Ascending aorta (tissue), 2 donors: ENCODE results near the gene GSTM1. TPM values are rescaled to one million over a fixed set of nuclear protein-coding genes. Genes with fewer than 3 reads are reported as not detected.
"Not testable (repeated sequence)": the region's sequence is repeated elsewhere in the genome, so short reads cannot be mapped to it uniquely, and the experiment has no call there.

Source experiments
- DNase-seq, 2 donors: peaks; one replicate each; pipeline ENCODE4 v3.0.0-alpha.2; 2019; ENCODE audit warnings: low spot score in 2 of 2
- H3K27ac ChIP-seq, 2 donors: fragments of 200-600 bp; sonication (generic); one replicate each; pipeline ENCODE4 v1.5.1; 2016 to 2017; ENCODE audit warnings: mild to moderate bottlenecking in 1 of 2
- H3K27me3 ChIP-seq: fragments of 200-600 bp; sonication (generic); one replicate; pipeline ENCODE4 v1.5.1; 2017
- H3K36me3 ChIP-seq, 2 donors: fragments of 200-600 bp; sonication (generic); one replicate each; pipeline ENCODE4 v1.5.1; 2016
- H3K4me1 ChIP-seq, 2 donors: fragments of 200-600 bp; sonication (generic); one replicate each; pipeline ENCODE4 v1.5.1; 2016 to 2017; ENCODE audit warnings: mild to moderate bottlenecking in 1 of 2
- H3K4me3 ChIP-seq, 2 donors: fragments of 200-600 bp; sonication (generic); one replicate each; pipeline ENCODE4 v1.5.1; 2016 to 2017; ENCODE audit warnings: mild to moderate bottlenecking in 1 of 2
- H3K9me3 ChIP-seq, 2 donors: fragments of 200-600 bp; sonication (generic); one replicate each; pipeline ENCODE4 v1.5.1; 2016
- CTCF ChIP-seq, 3 experiments: fragments of 200-600 bp in 2 of 3; fragments of 450-650 bp in 1 of 3; sonication (generic) in 2 of 3; IDR thresholded peaks; one replicate each; pipeline ENCODE4 v1.5.1; 2016 to 2019; ENCODE audit warnings: antibody characterized with exemption in 3 of 3, mild to moderate bottlenecking in 1 of 3, moderate library complexity in 1 of 3
- intact Hi-C: fragments of 100-400 bp; cut with DNase I; formaldehyde crosslinking; loops from one replicate; pipeline ENCODE4 v1.15.1; 2023
- total RNA-seq: library from RNA; depleted of rRNA; stranded (reverse); fragments of >200 nt; gene quantifications from one replicate; pipeline ENCODE4 v1.1.0, GENCODE V29; 2016

GSTM1 gene
- total RNA-seq, 1 donor from 2014 or later, result 89.4 TPM

- Histone ChIP-seq H3K4me1 (no peaks in the 10 kb centered on the region), H3K4me3 (no peak overlapping the region), H3K9me3 (no peaks in the 10 kb centered on the region), H3K36me3 (peaks cover 0 to 7% of the 10 kb centered on the region in 2 donors), H3K27ac (no peak overlapping the region), H3K27me3 (no peaks in the 10 kb centered on the region)
- intact Hi-C loops, result no loop called here
- TF ChIP-seq CTCF (IDR thresholded peaks at IDR 0.05), result no peak
- no peak for DNase-seq
Measured at GRCh38 chr1:109661391-109661790, 26.2 kb upstream of the GSTM1 start.

- Histone ChIP-seq H3K9me3 (no peaks in the 10 kb centered on the region), H3K27ac (no peak overlapping the region), H3K4me3 (no peak overlapping the region), H3K4me1 (peaks cover 0 to 5% of the 10 kb centered on the region in 2 donors), H3K27me3 (no peaks in the 10 kb centered on the region), H3K36me3 (no peaks in the 10 kb centered on the region)
- DNase-seq, result no peak
- no peak for TF ChIP-seq CTCF (IDR thresholded peaks at IDR 0.05)
- intact Hi-C loops, result no loop called here
Measured at GRCh38 chr1:109664671-109665070, 22.9 kb upstream of the GSTM1 start.

- H3K4me1 ChIP-seq, result peaks cover 0 to 5% of the 10 kb centered on the region in 2 donors
- TF ChIP-seq CTCF (IDR thresholded peaks at IDR 0.05), result no peak
- H3K27me3 ChIP-seq, result no peaks in the 10 kb centered on the region
- peak; percentile 80 to 97 for DNase-seq
- no peaks in the 10 kb centered on the region for H3K9me3 ChIP-seq
- H3K36me3 ChIP-seq, result peaks cover under 1 to 11% of the 10 kb centered on the region in 2 donors
- peak within 1 kb of the TSS; percentile 22 to 28 for H3K27ac ChIP-seq
- intact Hi-C loops, result loop anchor here (1.0 kb wide), 1 partner anchor 11 kb away; the partner anchor contains the start of gene GSTM4
- H3K4me3 ChIP-seq, result peak within 1 kb of the TSS; percentile 59 to 66
Measured at GRCh38 chr1:109667452-109668122, 20.0 kb upstream of the GSTM1 start, which contains the start of gene GSTM2. GSTM2 (plus strand) TSS chr1:109668057; CDS start chr1:109668116, 59 bp downstream.

GRCh38 chr1:109668123-109668775, 19.4 kb upstream of the GSTM1 start:
- DNase-seq, result no peak
- H3K4me1 ChIP-seq, result peaks cover 0 to 5% of the 10 kb centered on the region in 2 donors
- no peaks in the 10 kb centered on the region for H3K27me3 ChIP-seq
- peak overlapping the region; percentile 14 to 22 for H3K27ac ChIP-seq
- no peaks in the 10 kb centered on the region for H3K9me3 ChIP-seq
- H3K36me3 ChIP-seq, result peaks cover 7 to 11% of the 10 kb centered on the region in 2 donors
- H3K4me3 ChIP-seq, result peak overlapping the region; percentile 59 to 66
- TF ChIP-seq CTCF (IDR thresholded peaks at IDR 0.05), result no peak
- intact Hi-C loops, result loop anchor here (1.0 kb wide), 1 partner anchor 12 kb away; the partner anchor contains the start of gene GSTM4

- no peak for DNase-seq
- no peak for TF ChIP-seq CTCF (IDR thresholded peaks at IDR 0.05)
- no peak overlapping the region for H3K4me3 ChIP-seq
Measured at GRCh38 chr1:109669246-109669948, 18.2 kb upstream of the GSTM1 start.

GRCh38 chr1:109669949-109670302, 17.7 kb upstream of the GSTM1 start:
- H3K27ac ChIP-seq, H3K4me3 ChIP-seq, H3K9me3 ChIP-seq, H3K4me1 ChIP-seq, H3K27me3 ChIP-seq, intact Hi-C loops, DNase-seq: not testable (repeated sequence)
- peaks cover 7 to 18% of the 10 kb centered on the region in 2 donors for H3K36me3 ChIP-seq

More at GRCh38 chr1:109669246-109669948, 18.2 kb upstream of the GSTM1 start:
- Histone ChIP-seq H3K27me3 (no peaks in the 10 kb centered on the region), H3K27ac (no peak overlapping the region), H3K9me3 (no peaks in the 10 kb centered on the region), H3K4me1 (peaks cover 0 to 5% of the 10 kb centered on the region in 2 donors), H3K36me3 (peaks cover 7 to 16% of the 10 kb centered on the region in 2 donors)
- intact Hi-C loops, result no loop called here
